IMR-90 (cell line): ENCODE data around the gene TOMM6.

Source experiments
- BHLHE40 ChIP-seq: fragments of 150-350 bp; IDR thresholded peaks from 2 replicates; pipeline ENCODE4 v1.6.1; 2016; ENCODE audit warnings: mild to moderate bottlenecking, low read depth, low read length
- MAZ ChIP-seq: IDR thresholded peaks from 2 replicates; pipeline ENCODE4 v1.6.1; 2012; ENCODE audit warnings: low read depth, mild to moderate bottlenecking, low read length, improper control_type of control experiment, moderate library complexity, borderline replicate concordance
- POLR2A ChIP-seq: IDR thresholded peaks from 2 replicates; pipeline ENCODE4 v1.6.1; 2012; ENCODE audit warnings: mild to moderate bottlenecking, low read depth, low read length
- RAD21 ChIP-seq: IDR thresholded peaks from 2 replicates; pipeline ENCODE4 v1.6.1; 2012; ENCODE audit warnings: low read length, improper control_type of control experiment
- TF ChIP-seq, protein P1 (sequence below): conservative IDR thresholded peaks from 2 replicates; pipeline ENCODE4 v1.5.1; 2012; ENCODE audit warnings: mild to moderate bottlenecking, low read depth, low read length, improper control_type of control experiment
- TF ChIP-seq, protein P2 (sequence below): fragments of 150-350 bp; IDR thresholded peaks from 2 replicates; pipeline ENCODE4 v1.6.1; 2016; ENCODE audit warnings: low read depth, mild to moderate bottlenecking, low read length, moderate library complexity, borderline replicate concordance
- TF ChIP-seq, protein P3 (sequence below): fragments of 150-350 bp; IDR thresholded peaks from 2 replicates; pipeline ENCODE4 v1.6.1; 2017; ENCODE audit warnings: mild to moderate bottlenecking, antibody characterized with exemption, low read length, low read depth

DNA sequence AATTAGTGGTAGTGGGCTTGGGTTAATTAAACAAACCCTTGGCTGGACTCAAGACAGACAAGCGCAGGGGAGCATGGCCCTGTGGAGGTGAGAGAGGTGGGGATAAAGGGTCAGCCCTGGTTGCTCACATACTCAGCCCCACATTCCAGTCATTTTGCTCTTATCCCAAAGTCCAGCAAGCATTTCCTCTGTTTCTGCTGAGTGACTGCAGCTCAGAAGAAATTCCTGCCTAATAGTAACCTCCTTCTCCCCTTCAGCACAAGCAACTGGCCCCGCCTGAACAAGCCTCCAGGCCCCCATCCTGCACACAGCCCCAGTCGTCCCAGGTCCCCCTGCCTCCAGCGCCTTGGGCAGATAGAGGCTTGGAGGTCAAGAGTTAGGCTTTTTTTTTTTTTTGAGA lies 48.5 kb upstream of the TOMM6 start:
- TF ChIP-seq RAD21 = no peak
- TF ChIP-seq, protein P1, sequence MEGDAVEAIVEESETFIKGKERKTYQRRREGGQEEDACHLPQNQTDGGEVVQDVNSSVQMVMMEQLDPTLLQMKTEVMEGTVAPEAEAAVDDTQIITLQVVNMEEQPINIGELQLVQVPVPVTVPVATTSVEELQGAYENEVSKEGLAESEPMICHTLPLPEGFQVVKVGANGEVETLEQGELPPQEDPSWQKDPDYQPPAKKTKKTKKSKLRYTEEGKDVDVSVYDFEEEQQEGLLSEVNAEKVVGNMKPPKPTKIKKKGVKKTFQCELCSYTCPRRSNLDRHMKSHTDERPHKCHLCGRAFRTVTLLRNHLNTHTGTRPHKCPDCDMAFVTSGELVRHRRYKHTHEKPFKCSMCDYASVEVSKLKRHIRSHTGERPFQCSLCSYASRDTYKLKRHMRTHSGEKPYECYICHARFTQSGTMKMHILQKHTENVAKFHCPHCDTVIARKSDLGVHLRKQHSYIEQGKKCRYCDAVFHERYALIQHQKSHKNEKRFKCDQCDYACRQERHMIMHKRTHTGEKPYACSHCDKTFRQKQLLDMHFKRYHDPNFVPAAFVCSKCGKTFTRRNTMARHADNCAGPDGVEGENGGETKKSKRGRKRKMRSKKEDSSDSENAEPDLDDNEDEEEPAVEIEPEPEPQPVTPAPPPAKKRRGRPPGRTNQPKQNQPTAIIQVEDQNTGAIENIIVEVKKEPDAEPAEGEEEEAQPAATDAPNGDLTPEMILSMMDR = no peak
- TF ChIP-seq, protein P2, sequence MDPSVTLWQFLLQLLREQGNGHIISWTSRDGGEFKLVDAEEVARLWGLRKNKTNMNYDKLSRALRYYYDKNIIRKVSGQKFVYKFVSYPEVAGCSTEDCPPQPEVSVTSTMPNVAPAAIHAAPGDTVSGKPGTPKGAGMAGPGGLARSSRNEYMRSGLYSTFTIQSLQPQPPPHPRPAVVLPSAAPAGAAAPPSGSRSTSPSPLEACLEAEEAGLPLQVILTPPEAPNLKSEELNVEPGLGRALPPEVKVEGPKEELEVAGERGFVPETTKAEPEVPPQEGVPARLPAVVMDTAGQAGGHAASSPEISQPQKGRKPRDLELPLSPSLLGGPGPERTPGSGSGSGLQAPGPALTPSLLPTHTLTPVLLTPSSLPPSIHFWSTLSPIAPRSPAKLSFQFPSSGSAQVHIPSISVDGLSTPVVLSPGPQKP = no peak
- TF ChIP-seq, protein P3, sequence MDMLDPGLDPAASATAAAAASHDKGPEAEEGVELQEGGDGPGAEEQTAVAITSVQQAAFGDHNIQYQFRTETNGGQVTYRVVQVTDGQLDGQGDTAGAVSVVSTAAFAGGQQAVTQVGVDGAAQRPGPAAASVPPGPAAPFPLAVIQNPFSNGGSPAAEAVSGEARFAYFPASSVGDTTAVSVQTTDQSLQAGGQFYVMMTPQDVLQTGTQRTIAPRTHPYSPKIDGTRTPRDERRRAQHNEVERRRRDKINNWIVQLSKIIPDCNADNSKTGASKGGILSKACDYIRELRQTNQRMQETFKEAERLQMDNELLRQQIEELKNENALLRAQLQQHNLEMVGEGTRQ = no peak
- no peak for TF ChIP-seq POLR2A
- no peak for TF ChIP-seq MAZ
- TF ChIP-seq BHLHE40 = no peak
